Measurements from ENCODE around the gene LRR1.

LRR1 gene

DNA sequence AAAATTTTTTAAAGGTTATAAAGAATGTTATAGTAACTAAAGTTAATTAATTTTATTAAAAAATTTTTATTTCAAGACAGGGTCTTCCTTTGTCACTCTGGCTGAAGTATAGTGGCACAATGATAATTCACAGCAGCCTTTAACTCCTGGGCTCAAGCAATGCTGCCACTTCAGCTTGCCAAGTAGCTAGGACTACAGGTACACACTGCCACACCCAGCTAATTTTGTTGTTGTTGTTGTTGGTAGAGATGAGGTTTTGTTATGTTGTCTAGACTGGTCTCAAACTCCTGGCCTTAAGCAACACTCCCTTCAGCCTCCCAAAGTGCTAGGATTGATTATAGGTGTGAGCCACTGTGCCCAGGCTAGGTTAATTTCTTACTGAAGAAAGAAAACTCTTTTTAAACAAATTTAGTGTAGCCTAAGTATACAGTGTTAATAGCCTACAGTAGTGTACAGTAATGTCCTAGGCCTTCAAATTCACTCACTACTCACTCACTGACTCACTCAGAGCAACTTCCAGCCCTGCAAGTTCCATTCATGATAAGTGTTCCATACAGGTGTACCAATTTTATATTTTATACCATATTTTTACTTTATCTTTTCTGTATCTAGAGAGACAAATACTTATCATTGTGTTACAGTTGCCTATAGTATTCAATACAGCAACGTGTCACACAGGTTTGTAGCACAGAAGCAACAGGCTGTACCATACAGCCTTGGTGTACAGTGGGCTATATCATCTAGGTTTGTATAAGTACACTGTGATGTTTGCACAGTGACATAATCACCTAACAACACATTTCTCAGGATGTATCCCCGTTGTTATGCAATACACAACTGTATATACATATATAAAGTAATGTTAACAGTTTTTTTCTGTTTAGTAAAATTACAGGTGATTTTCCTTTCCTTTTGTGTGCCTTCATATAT lies 61.1 kb downstream of the LRR1 start:
- Histone ChIP-seq H3K9me3 (replicated peaks; ENCODE audit: insufficient read depth, low read length) (no peaks in the 10 kb centered on the region), H3K4me2 (ENCODE audit: low read depth, low read length) (no peak overlapping the region), H3K36me3 (replicated peaks; ENCODE audit: insufficient read depth, low read length) (no peaks in the 10 kb centered on the region), H3K9me2 (replicated peaks; ENCODE audit: insufficient read depth, low read length) (no peaks in the 10 kb centered on the region), H3K9ac (ENCODE audit: low read length) (no peak overlapping the region), H2AFZ (ENCODE audit: low read length) (no peak overlapping the region), H3K27me3 (replicated peaks; ENCODE audit: insufficient read depth, low read length) (no peaks in the 10 kb centered on the region), H4K20me1 (ENCODE audit: insufficient read depth, low read length) (no peaks in the 10 kb centered on the region), H3K27ac (ENCODE audit: low read length) (no peak overlapping the region), H3K4me3 (ENCODE audit: low read length) (no peak overlapping the region), H3K4me1 (ENCODE audit: low read length) (no peaks in the 10 kb centered on the region), H3F3A (ENCODE audit: insufficient read depth, low read length) (no peaks in the 10 kb centered on the region), H3K79me2 (ENCODE audit: low read length) (no peaks in the 10 kb centered on the region)
- no peak for DNase-seq
- TF ChIP-seq, protein P1, sequence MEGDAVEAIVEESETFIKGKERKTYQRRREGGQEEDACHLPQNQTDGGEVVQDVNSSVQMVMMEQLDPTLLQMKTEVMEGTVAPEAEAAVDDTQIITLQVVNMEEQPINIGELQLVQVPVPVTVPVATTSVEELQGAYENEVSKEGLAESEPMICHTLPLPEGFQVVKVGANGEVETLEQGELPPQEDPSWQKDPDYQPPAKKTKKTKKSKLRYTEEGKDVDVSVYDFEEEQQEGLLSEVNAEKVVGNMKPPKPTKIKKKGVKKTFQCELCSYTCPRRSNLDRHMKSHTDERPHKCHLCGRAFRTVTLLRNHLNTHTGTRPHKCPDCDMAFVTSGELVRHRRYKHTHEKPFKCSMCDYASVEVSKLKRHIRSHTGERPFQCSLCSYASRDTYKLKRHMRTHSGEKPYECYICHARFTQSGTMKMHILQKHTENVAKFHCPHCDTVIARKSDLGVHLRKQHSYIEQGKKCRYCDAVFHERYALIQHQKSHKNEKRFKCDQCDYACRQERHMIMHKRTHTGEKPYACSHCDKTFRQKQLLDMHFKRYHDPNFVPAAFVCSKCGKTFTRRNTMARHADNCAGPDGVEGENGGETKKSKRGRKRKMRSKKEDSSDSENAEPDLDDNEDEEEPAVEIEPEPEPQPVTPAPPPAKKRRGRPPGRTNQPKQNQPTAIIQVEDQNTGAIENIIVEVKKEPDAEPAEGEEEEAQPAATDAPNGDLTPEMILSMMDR (IDR thresholded peaks at IDR 0.05; ENCODE audit: low read length): no peak
- TF ChIP-seq EZH2 (optimal IDR thresholded peaks at IDR 0.05; ENCODE audit: low read depth, low read length): no peak
- TF ChIP-seq EZH2phosphoT487 (IDR thresholded peaks at IDR 0.05; ENCODE audit: low read length): no peak

All from MM.1S (cell line).